ENCODE results near the gene CDKN2C.

DNA sequence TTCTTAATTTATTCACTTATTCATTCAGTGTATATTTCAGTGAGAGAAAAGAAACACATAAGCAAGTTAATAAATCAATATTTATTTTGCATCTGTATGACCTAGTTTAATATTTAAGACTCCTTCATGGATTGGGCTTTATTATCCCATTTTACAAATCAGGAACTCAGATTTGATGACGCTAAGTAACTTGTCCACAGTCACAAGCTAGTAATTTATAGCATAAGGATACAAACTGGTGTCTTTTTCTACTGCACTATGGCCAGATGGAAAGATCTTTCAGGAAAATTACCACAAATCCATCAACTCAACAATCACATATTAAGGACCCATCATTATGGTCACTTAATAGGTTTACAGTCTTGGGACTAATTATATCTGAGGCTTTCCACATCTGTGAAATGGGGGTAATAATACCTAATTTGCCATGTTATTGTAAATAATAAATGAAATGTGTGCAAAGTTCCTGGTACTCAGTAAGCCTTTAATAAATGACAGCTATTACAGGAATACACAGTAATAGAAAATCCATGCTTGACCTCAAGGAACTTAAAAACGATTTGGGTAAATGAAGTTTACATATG is 13.3 kb downstream of the CDKN2C start:
- TF ChIP-seq YY1 (IDR thresholded peaks at IDR 0.05; ENCODE audit: low read depth) (no peak), RAD21 (IDR thresholded peaks at IDR 0.05; ENCODE audit: low read depth) (no peak), ZBTB7A (IDR thresholded peaks at IDR 0.05; ENCODE audit: low read depth) (no peak), TAF1 (IDR thresholded peaks at IDR 0.05; ENCODE audit: low read depth) (no peak), FOXM1 (IDR thresholded peaks at IDR 0.05; ENCODE audit: borderline replicate concordance, low read depth) (no peak), EP300 (IDR thresholded peaks at IDR 0.05; ENCODE audit: borderline replicate concordance) (no peak), TEAD4 (IDR thresholded peaks at IDR 0.05) (no peak), CEBPB (IDR thresholded peaks at IDR 0.05) (no peak), CREB1 (IDR thresholded peaks at IDR 0.05; ENCODE audit: low read depth) (no peak), TCF12 (IDR thresholded peaks at IDR 0.05; ENCODE audit: low read depth) (no peak), NFIC (IDR thresholded peaks at IDR 0.05) (no peak)
- TF ChIP-seq, protein P1, sequence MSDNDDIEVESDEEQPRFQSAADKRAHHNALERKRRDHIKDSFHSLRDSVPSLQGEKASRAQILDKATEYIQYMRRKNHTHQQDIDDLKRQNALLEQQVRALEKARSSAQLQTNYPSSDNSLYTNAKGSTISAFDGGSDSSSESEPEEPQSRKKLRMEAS (IDR thresholded peaks at IDR 0.05): no peak
- TF ChIP-seq, protein P2, sequence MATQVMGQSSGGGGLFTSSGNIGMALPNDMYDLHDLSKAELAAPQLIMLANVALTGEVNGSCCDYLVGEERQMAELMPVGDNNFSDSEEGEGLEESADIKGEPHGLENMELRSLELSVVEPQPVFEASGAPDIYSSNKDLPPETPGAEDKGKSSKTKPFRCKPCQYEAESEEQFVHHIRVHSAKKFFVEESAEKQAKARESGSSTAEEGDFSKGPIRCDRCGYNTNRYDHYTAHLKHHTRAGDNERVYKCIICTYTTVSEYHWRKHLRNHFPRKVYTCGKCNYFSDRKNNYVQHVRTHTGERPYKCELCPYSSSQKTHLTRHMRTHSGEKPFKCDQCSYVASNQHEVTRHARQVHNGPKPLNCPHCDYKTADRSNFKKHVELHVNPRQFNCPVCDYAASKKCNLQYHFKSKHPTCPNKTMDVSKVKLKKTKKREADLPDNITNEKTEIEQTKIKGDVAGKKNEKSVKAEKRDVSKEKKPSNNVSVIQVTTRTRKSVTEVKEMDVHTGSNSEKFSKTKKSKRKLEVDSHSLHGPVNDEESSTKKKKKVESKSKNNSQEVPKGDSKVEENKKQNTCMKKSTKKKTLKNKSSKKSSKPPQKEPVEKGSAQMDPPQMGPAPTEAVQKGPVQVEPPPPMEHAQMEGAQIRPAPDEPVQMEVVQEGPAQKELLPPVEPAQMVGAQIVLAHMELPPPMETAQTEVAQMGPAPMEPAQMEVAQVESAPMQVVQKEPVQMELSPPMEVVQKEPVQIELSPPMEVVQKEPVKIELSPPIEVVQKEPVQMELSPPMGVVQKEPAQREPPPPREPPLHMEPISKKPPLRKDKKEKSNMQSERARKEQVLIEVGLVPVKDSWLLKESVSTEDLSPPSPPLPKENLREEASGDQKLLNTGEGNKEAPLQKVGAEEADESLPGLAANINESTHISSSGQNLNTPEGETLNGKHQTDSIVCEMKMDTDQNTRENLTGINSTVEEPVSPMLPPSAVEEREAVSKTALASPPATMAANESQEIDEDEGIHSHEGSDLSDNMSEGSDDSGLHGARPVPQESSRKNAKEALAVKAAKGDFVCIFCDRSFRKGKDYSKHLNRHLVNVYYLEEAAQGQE (IDR thresholded peaks at IDR 0.05; ENCODE audit: low read depth): no peak

Data from Ishikawa (cell line).